Ishikawa (cell line): ENCODE measurements around the gene KCNIP4.

Experiments
- CEBPB ChIP-seq: IDR thresholded peaks from 2 replicates; pipeline ENCODE4 v1.6.1; 2012
- EGR1 ChIP-seq: IDR thresholded peaks from 2 replicates; pipeline ENCODE4 v1.6.1; 2012
- EP300 ChIP-seq: IDR thresholded peaks from 2 replicates; pipeline ENCODE4 v1.6.1; 2012; ENCODE audit warnings: borderline replicate concordance
- FOXM1 ChIP-seq: IDR thresholded peaks from 2 replicates; pipeline ENCODE4 v1.6.1; 2012; ENCODE audit warnings: low read depth, borderline replicate concordance
- MAX ChIP-seq: IDR thresholded peaks from 2 replicates; pipeline ENCODE4 v1.6.1; 2012
- RAD21 ChIP-seq: IDR thresholded peaks from 2 replicates; pipeline ENCODE4 v1.6.1; 2012; ENCODE audit warnings: low read depth
- REST ChIP-seq: IDR thresholded peaks from 2 replicates; pipeline ENCODE4 v1.6.1; 2012; ENCODE audit warnings: low read depth, mild to moderate bottlenecking
- TAF1 ChIP-seq: IDR thresholded peaks from 2 replicates; pipeline ENCODE4 v1.6.1; 2012; ENCODE audit warnings: low read depth, mild to moderate bottlenecking
- TCF12 ChIP-seq: IDR thresholded peaks from 2 replicates; pipeline ENCODE4 v1.6.1; 2012; ENCODE audit warnings: low read depth
- TEAD4 ChIP-seq: IDR thresholded peaks from 2 replicates; pipeline ENCODE4 v1.6.1; 2012
- USF1 ChIP-seq: IDR thresholded peaks from 2 replicates; pipeline ENCODE4 v1.6.1; 2012
- YY1 ChIP-seq: IDR thresholded peaks from 2 replicates; pipeline ENCODE4 v1.6.1; 2012; ENCODE audit warnings: low read depth

GRCh38 chr4:20679951-20680350 is 1268.6 kb downstream of the KCNIP4 start:
- TF ChIP-seq EGR1 (no peak), TAF1 (no peak), YY1 (no peak), RAD21 (no peak), TEAD4 (no peak), MAX (no peak), EP300 (no peak), FOXM1 (no peak), USF1 (no peak), CEBPB (no peak), TCF12 (no peak), REST (no peak)
